ENCODE measurements around the gene JARID2. TPM values are rescaled to one million over a fixed set of nuclear protein-coding genes. Genes with fewer than 3 reads are reported as not detected.

JARID2 gene
- total and polyA plus RNA-seq, 7 donors: 1.8 to 7.8 (median 6.1) TPM

DNA sequence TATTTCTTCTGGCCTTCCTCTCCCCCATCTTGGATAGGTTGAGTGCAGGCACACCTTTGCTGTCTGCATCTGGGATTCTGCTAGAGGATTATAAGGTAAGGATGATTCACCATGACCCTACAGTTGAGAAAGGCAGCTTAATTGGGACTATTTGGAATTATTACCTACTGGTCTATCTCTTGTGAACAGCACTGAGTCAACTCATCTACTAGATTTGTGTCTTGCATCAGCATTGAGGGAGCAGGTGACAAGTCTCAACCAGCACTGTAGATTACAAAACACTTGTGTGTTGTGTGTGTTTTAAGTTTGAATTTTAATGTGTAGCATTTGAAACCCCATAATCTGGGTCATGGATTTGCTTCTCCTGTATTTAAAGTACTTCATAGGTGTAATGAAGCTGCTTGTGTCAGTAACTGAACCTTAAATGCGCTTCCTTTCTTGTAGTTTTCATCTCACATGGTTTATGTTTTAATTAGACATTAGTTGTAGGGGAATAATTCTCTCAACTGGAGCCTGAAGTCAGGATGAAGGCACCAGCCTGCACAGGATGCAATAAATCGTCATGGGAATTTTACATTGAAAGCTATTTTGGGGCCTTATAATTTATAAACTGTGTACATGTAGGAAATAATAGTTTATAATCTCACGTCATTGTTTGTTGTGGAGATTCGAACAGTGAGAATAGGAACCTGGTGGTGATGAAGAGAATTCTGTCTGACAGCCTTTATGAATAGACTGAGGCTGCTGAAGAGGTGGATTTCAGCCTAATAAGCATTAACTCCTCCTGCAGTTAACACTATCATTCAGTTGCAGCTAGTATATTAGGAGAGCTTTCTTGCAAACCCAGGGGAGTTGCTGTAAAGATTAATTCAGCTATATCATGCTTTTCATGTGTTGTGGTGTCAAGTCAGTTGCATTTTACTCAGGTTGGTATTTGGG, 125.1 kb downstream of the JARID2 start:
- H3K27me3 ChIP-seq: no peaks in the 10 kb centered on the region
- no peaks in the 10 kb centered on the region for H3K36me3 ChIP-seq
- H3K27ac ChIP-seq: no peak overlapping the region
- 69 to 79% methylated on average over 4 of the region's 4 CpGs for WGBS, 2 donors
- intact Hi-C loops (cut with DNase I): no loop called here
- no peaks in the 10 kb centered on the region for H3K9me3 ChIP-seq
- DNase-seq: no peak
- H3K4me3 ChIP-seq: no peak overlapping the region
- H3K4me1 ChIP-seq: peaks cover 0 to 64% (median 29%) of the 10 kb centered on the region in 4 donors
- TF ChIP-seq POLR2A (IDR thresholded peaks at IDR 0.05) (no peak), EP300 (IDR thresholded peaks at IDR 0.05) (no peak), POLR2AphosphoS5 (IDR thresholded peaks at IDR 0.05) (no peak)
- TF ChIP-seq, protein P1, sequence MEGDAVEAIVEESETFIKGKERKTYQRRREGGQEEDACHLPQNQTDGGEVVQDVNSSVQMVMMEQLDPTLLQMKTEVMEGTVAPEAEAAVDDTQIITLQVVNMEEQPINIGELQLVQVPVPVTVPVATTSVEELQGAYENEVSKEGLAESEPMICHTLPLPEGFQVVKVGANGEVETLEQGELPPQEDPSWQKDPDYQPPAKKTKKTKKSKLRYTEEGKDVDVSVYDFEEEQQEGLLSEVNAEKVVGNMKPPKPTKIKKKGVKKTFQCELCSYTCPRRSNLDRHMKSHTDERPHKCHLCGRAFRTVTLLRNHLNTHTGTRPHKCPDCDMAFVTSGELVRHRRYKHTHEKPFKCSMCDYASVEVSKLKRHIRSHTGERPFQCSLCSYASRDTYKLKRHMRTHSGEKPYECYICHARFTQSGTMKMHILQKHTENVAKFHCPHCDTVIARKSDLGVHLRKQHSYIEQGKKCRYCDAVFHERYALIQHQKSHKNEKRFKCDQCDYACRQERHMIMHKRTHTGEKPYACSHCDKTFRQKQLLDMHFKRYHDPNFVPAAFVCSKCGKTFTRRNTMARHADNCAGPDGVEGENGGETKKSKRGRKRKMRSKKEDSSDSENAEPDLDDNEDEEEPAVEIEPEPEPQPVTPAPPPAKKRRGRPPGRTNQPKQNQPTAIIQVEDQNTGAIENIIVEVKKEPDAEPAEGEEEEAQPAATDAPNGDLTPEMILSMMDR (IDR thresholded peaks at IDR 0.05): no peak

DNA sequence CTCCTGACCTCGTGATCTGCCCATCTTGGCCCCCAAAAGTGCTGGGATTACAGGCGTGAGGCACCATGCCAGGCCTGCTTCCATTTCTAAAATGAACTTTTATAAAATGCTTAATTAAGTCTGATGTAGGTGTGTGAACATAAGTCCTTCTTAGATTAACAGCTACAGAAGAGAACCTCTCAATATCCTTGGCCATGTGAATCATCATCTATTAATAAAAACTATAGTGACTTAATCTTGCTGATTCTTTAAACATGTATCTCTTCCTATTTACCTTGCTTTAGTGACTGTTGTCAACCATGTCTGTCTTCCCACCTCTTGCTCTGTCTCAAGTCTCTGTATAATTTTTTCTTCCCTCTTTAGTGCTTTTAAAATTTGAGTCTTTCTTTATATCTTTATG, 127.1 kb downstream of the JARID2 start:
- H3K4me3 ChIP-seq: no peak overlapping the region
- intact Hi-C loops (cut with DNase I): no loop called here
- no peaks in the 10 kb centered on the region for H3K36me3 ChIP-seq
- 94 to 97% methylated on average over 2 of the region's 2 CpGs for WGBS, 2 donors
- H3K27me3 ChIP-seq: no peaks in the 10 kb centered on the region
- H3K9me3 ChIP-seq: no peaks in the 10 kb centered on the region
- no peak overlapping the region for H3K27ac ChIP-seq
- DNase-seq: no peak
- H3K4me1 ChIP-seq: peaks cover 0 to 56% (median 23%) of the 10 kb centered on the region in 4 donors
- TF ChIP-seq POLR2A (IDR thresholded peaks at IDR 0.05) (no peak), POLR2AphosphoS5 (IDR thresholded peaks at IDR 0.05) (no peak), EP300 (IDR thresholded peaks at IDR 0.05) (no peak)
- TF ChIP-seq, protein P1 (IDR thresholded peaks at IDR 0.05): no peak

- Histone ChIP-seq H3K4me3 (no peak overlapping the region), H3K27ac (no peak overlapping the region), H3K36me3 (no peaks in the 10 kb centered on the region), H3K27me3 (no peaks in the 10 kb centered on the region), H3K9me3 (no peaks in the 10 kb centered on the region), H3K4me1 (peaks cover 0 to 59% (median 20%) of the 10 kb centered on the region in 4 donors)
- WGBS, 2 donors: 82 to 87% methylated on average over 7 of the region's 7 CpGs
- DNase-seq: no peak
- intact Hi-C loops (cut with DNase I): no loop called here
- TF ChIP-seq, protein P1 (IDR thresholded peaks at IDR 0.05): no peak
- TF ChIP-seq POLR2A (IDR thresholded peaks at IDR 0.05) (no peak), POLR2AphosphoS5 (IDR thresholded peaks at IDR 0.05) (no peak), EP300 (IDR thresholded peaks at IDR 0.05) (no peak)
Measured at GRCh38 chr6:15374119-15374518, 128.2 kb downstream of the JARID2 start.

DNA sequence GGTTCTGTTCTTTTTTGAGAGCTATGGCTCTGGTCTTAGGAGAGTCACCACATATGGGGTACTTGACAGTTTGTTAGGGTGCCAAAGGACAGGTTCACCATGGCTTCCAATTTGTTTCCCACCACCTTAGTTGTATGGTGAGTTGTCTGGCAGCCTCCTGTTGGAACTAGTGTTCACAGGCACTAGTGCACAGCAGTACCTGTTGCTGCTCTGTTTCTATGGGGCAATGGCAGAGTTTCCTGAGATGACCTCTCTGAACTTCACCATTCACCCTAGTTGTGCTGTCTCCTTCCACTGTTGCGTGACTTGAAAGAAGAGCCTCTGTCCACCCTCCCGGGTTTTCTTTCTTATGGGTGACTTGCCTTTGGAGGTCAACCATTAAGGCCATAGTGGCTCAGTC, 129.1 kb downstream of the JARID2 start:
- WGBS, 2 donors: 96 to 97% methylated on average over 2 of the region's 2 CpGs
- H3K27me3 ChIP-seq: no peaks in the 10 kb centered on the region
- DNase-seq: no peak
- no peak overlapping the region for H3K27ac ChIP-seq
- H3K4me3 ChIP-seq: no peak overlapping the region
- no peaks in the 10 kb centered on the region for H3K36me3 ChIP-seq
- intact Hi-C loops (cut with DNase I): no loop called here
- no peaks in the 10 kb centered on the region for H3K9me3 ChIP-seq
- peaks cover 0 to 55% (median 22%) of the 10 kb centered on the region in 4 donors for H3K4me1 ChIP-seq
- TF ChIP-seq POLR2A (IDR thresholded peaks at IDR 0.05): no peak
- no peak for TF ChIP-seq POLR2AphosphoS5 (IDR thresholded peaks at IDR 0.05)
- TF ChIP-seq, protein P1 (IDR thresholded peaks at IDR 0.05): no peak
- TF ChIP-seq EP300 (IDR thresholded peaks at IDR 0.05): no peak

All from sigmoid colon (tissue), 7 donors.